ENCODE measurements around the gene MBTPS1.

DNA sequence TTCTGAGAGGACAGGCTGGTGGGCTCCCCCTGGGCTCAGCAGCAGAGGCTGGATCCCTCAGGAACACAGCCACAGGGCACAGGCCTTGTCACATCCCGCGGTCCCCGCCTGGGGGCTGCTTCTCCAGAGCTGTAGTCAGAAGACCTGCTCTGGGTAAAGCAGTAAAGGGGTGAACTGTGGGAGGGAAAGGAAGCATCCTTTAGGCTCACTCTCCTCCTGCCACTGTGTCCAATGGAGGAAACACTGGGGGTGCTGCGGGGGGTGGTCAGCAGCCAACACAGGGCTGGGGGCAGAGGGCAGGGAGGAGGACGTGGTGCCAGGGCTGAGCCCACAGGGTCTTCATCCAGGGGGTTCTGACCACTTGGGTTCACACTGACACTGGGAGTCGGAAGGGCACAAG is 69.1 kb downstream of the MBTPS1 start:
- TF ChIP-seq, protein P1, sequence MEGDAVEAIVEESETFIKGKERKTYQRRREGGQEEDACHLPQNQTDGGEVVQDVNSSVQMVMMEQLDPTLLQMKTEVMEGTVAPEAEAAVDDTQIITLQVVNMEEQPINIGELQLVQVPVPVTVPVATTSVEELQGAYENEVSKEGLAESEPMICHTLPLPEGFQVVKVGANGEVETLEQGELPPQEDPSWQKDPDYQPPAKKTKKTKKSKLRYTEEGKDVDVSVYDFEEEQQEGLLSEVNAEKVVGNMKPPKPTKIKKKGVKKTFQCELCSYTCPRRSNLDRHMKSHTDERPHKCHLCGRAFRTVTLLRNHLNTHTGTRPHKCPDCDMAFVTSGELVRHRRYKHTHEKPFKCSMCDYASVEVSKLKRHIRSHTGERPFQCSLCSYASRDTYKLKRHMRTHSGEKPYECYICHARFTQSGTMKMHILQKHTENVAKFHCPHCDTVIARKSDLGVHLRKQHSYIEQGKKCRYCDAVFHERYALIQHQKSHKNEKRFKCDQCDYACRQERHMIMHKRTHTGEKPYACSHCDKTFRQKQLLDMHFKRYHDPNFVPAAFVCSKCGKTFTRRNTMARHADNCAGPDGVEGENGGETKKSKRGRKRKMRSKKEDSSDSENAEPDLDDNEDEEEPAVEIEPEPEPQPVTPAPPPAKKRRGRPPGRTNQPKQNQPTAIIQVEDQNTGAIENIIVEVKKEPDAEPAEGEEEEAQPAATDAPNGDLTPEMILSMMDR (IDR thresholded peaks at IDR 0.05): no peak
- TF ChIP-seq POLR2A (IDR thresholded peaks at IDR 0.05): no peak

Measured in adrenal gland (tissue), 5 donors.